ENCODE results near the gene LRRC7.

GRCh38 chr1:69728206-69728605 lies 160.5 kb downstream of the LRRC7 start:
- no peak for TF ChIP-seq POLR2A (IDR thresholded peaks at IDR 0.05)
- TF ChIP-seq CTCF (IDR thresholded peaks at IDR 0.05) = no peak
- TF ChIP-seq POLR2AphosphoS5 (IDR thresholded peaks at IDR 0.05) = no peak

Measured in breast epithelium (tissue), 3 donors.